Heart left ventricle (tissue), 16 donors: ENCODE measurements around the gene NAALADL2. TPM values are rescaled to one million over a fixed set of nuclear protein-coding genes. Genes with fewer than 3 reads are reported as not detected.

ENCODE experiments used
- ATAC-seq, 4 donors: fragments of 200-7000 bp; cut with Tn5 transposase; one replicate each; pipeline ENCODE4 v1.9.1; 2020 to 2022; ENCODE audit warnings: moderate library complexity in 4 of 4, mild to moderate bottlenecking in 3 of 4, moderate number of reproducible peaks in 1 of 4
- DNase-seq, 5 donors: peaks; one replicate each; pipeline ENCODE4 v3.0.0-alpha.2; 2020
- H3K27ac ChIP-seq, 12 donors: fragments of 200-600 bp; sonication (generic) in 4 of 12; one replicate each; pipeline versions ENCODE4 v1.5.0 to v1.8.0; 2016 to 2022; ENCODE audit warnings: mild to moderate bottlenecking in 2 of 12
- H3K27me3 ChIP-seq, 9 donors: fragments of 200-600 bp; sonication (generic) in 2 of 9; one replicate each; pipeline versions ENCODE4 v1.5.1 to v1.8.0; 2016 to 2022; ENCODE audit warnings: mild to moderate bottlenecking in 3 of 9
- H3K36me3 ChIP-seq, 9 donors: fragments of 200-600 bp; sonication (generic) in 2 of 9; one replicate each; pipeline versions ENCODE4 v1.5.0 to v1.8.0; 2018 to 2022; ENCODE audit warnings: mild to moderate bottlenecking in 2 of 9
- H3K4me1 ChIP-seq, 12 donors: fragments of 200-600 bp; sonication (generic) in 4 of 12; one replicate each; pipeline versions ENCODE4 v1.5.0 to v1.8.0; 2016 to 2022; ENCODE audit warnings: mild to moderate bottlenecking in 3 of 12
- H3K4me3 ChIP-seq, 12 donors: fragments of 200-600 bp; sonication (generic) in 4 of 12; one replicate each; pipeline versions ENCODE4 v1.5.0 to v1.8.0; 2017 to 2022; ENCODE audit warnings: mild to moderate bottlenecking in 9 of 12, moderate library complexity in 4 of 12
- H3K9me3 ChIP-seq, 12 donors: fragments of 200-600 bp; sonication (generic) in 4 of 12; one replicate each; pipeline versions ENCODE4 v1.5.0 to v1.8.0; 2016 to 2022; ENCODE audit warnings: mild to moderate bottlenecking in 1 of 12
- CTCF ChIP-seq, 12 donors: fragments of 200-600 bp; sonication (generic) in 4 of 12; IDR thresholded peaks; one replicate each; pipeline versions ENCODE4 v1.5.0 to v1.8.0; 2018 to 2022; ENCODE audit warnings: antibody characterized with exemption in 12 of 12, mild to moderate bottlenecking in 5 of 12
- POLR2A ChIP-seq, 2 donors: fragments of 450-650 bp; IDR thresholded peaks; one replicate each; pipeline ENCODE4 v1.6.1; 2017; ENCODE audit warnings: antibody characterized with exemption in 2 of 2, mild to moderate bottlenecking in 2 of 2, moderate library complexity in 2 of 2
- WGBS, 4 donors: extraction: QIAGEN DNeasy Blood & Tissue Kit in 2 of 4; methylation state at CpG; one replicate each; pipeline versions ENCODE4 v1.1.5 to v1.1.7; 2013 to 2018; 5-methylcytosine and 5-hydroxymethylcytosine counted together
- intact Hi-C, 10 donors: fragments of 100-400 bp; cut with DNase I; formaldehyde crosslinking; loops; one replicate each; pipeline versions ENCODE4 v1.11.1 to v1.14.2; 2022
- polyA plus RNA-seq, 2 donors: library from polyadenylated mRNA; stranded (reverse); fragments of 200-250 nt; gene quantifications; one replicate each; pipeline ENCODE4 v1.2.3, GENCODE V29; 2013
- total RNA-seq, 9 donors: library from RNA; depleted of rRNA in 2 of 9; stranded (reverse); fragments of >200 nt in 2 of 9; fragmentation: NEBNext Ultra II Directional in 3 of 9; extraction: Animal tissue kit (Norgen Biotek cat#: 25700) in 3 of 9; gene quantifications; one replicate each; pipeline versions ENCODE4 v1.1.0 to v1.2.4, GENCODE V29; 2016 to 2023
- donor health status: ischemic (EF 13 %, LVEDD 7.1; RV severe dilation, severe dysfunction).
- donor health status: healthy with polysubstance abuse.
- donor health status: DM: no; HTN: yes; CAD: no.
- donor health status: DM: no; HTN: no; CAD: no.
- donor health status: ischemic (EF 25% LVEDD 6.9; RV normal size, moderate dysfunction).
- donor health status: ischemic (EF 25% LVEDD 5.7; RV mildly dilated, moderate dysfunction).
- donor health status: healthy.
- donor health status: DM: yes; HTN: yes; CAD: no.
- donor health status: ischemic (EF 35%, LVEDD 5.7; RV mildly dilated, moderate dysfunction).
- donor health status: nonischemic (EF 11% LVEDD 7.7; RV severe dilation, severe dysfunction).
- donor health status: DM: yes; HTN: yes; CAD: no.
- donor health status: PGD.
- donor health status: ischemic (EF 29% LVEDD 5.4; RV normal size, mild dysfunction).
- donor health status: nonischemic (EF 23%, LVEDD 6.1; RV moderate dilation, normal function).

Gene NAALADL2
- total and polyA plus RNA-seq, 11 donors: 0.23 to 8.5 (median 3.0) TPM

GRCh38 chr3:175248832-175249231, 389.7 kb downstream of the NAALADL2 start:
- intact Hi-C loops: no loop called here

GRCh38 chr3:175255698-175256097, 396.6 kb downstream of the NAALADL2 start:
- WGBS, 4 donors: 52 to 72% (median 64%) methylated on average over 1 of the region's 1 CpG
- H3K9me3 ChIP-seq: no peaks in the 10 kb centered on the region
- TF ChIP-seq CTCF (IDR thresholded peaks at IDR 0.05) (no peak), POLR2A (IDR thresholded peaks at IDR 0.05) (no peak)
- intact Hi-C loops: no loop called here
- H3K4me3 ChIP-seq: no peak overlapping the region
- ATAC-seq (peak; percentile 52 to 93 (median 76)), DNase-seq (peak in 2 of 5 donors; percentile 6 to 31)
- H3K36me3 ChIP-seq: no peaks in the 10 kb centered on the region
- peaks cover 0 to 4% (median 0%) of the 10 kb centered on the region in 12 donors for H3K4me1 ChIP-seq
- no peak overlapping the region for H3K27ac ChIP-seq
- no peaks in the 10 kb centered on the region for H3K27me3 ChIP-seq

More at GRCh38 chr3:175248832-175249231, 389.7 kb downstream of the NAALADL2 start:
- no peaks in the 10 kb centered on the region for H3K27me3 ChIP-seq
- no peaks in the 10 kb centered on the region for H3K4me1 ChIP-seq
- no peak for ATAC-seq
- no peak for DNase-seq
- no peaks in the 10 kb centered on the region for H3K9me3 ChIP-seq
- WGBS, 4 donors: 94 to 98% (median 95%) methylated on average over 2 of the region's 2 CpGs
- TF ChIP-seq CTCF (IDR thresholded peaks at IDR 0.05) (no peak), POLR2A (IDR thresholded peaks at IDR 0.05) (no peak)
- H3K36me3 ChIP-seq: no peaks in the 10 kb centered on the region
- no peak overlapping the region for H3K4me3 ChIP-seq
- H3K27ac ChIP-seq: no peak overlapping the region

DNA sequence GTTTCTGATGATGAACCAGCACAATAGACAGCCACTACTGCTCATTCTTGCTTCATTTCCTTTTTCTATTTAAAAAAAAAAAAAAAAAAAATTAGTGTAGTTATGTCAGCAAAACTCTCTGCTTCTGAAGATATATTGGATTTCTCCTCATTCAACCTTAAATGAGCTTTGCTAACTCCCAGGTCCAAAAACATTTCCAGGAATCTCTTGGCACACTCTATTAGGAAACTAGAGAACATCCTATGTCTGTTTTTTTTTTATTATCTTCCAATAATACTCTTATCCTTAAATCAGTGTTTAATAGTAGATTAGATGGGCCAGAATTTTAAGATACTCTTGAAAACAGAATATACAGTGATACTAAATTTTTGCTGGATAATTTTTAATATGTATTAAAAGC, 398.0 kb downstream of the NAALADL2 start:
- ATAC-seq (no peak), DNase-seq (no peak)
- no peak for TF ChIP-seq POLR2A (IDR thresholded peaks at IDR 0.05)
- no peak for TF ChIP-seq CTCF (IDR thresholded peaks at IDR 0.05)
- Histone ChIP-seq H3K27me3 (no peaks in the 10 kb centered on the region), H3K36me3 (no peaks in the 10 kb centered on the region), H3K4me3 (no peak overlapping the region), H3K9me3 (no peaks in the 10 kb centered on the region), H3K27ac (no peak overlapping the region), H3K4me1 (peaks cover 0 to 4% (median 0%) of the 10 kb centered on the region in 12 donors)
- intact Hi-C loops: no loop called here

DNA sequence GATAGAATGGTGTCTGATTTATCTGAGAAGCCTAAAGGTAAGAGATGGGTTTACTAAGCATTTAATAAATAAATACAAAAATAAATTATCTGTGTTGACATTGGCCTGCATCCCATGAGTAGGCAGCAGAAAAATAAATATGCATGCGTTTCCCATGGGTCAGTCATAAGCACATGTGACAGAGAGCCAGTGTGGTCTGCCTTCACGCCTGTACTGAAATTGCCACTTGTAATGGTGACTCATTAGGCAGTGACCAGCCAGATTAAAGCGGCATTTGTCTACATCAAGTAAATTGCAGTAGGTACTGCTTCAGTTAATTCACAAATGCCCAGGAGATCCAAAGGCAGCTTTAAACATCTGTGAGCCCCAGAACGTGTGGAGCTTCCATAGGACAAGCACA, 399.6 kb downstream of the NAALADL2 start:
- H3K4me1 ChIP-seq: peaks cover 0 to 4% (median 0%) of the 10 kb centered on the region in 12 donors
- WGBS, 4 donors: 66 to 85% (median 81%) methylated on average over 4 of the region's 4 CpGs
- no peak overlapping the region for H3K27ac ChIP-seq
- H3K36me3 ChIP-seq: no peaks in the 10 kb centered on the region
- H3K9me3 ChIP-seq: no peaks in the 10 kb centered on the region
- DNase-seq (no peak), ATAC-seq (no peak)
- TF ChIP-seq CTCF (IDR thresholded peaks at IDR 0.05) (no peak), POLR2A (IDR thresholded peaks at IDR 0.05) (no peak)
- H3K4me3 ChIP-seq: no peak overlapping the region
- intact Hi-C loops: no loop called here
- H3K27me3 ChIP-seq: no peaks in the 10 kb centered on the region
